GM13976 (cell line): ENCODE data around the gene ZNF853.

Source experiments
- DNase-seq: peaks from one replicate; pipeline ENCODE4 v3.0.0; 2012; ENCODE audit warnings: low spot score
- CTCF ChIP-seq: IDR thresholded peaks from 2 replicates; pipeline ENCODE4 v1.5.1; 2012; ENCODE audit warnings: borderline replicate concordance, mild to moderate bottlenecking; ENCODE audit not compliant: insufficient read depth; ENCODE audit errors: extremely low read depth, missing control alignments, control extremely low read depth
- in situ Hi-C: fragments of 300-500 bp; cut with MboI; formaldehyde crosslinking; loops from one replicate; pipeline ENCODE4 v1.12.0; 2022; ENCODE audit warnings: low sequenced_read_pairs, mixed read lengths, inconsistent platforms; ENCODE audit not compliant: unreplicated experiment

Gene ZNF853

DNA sequence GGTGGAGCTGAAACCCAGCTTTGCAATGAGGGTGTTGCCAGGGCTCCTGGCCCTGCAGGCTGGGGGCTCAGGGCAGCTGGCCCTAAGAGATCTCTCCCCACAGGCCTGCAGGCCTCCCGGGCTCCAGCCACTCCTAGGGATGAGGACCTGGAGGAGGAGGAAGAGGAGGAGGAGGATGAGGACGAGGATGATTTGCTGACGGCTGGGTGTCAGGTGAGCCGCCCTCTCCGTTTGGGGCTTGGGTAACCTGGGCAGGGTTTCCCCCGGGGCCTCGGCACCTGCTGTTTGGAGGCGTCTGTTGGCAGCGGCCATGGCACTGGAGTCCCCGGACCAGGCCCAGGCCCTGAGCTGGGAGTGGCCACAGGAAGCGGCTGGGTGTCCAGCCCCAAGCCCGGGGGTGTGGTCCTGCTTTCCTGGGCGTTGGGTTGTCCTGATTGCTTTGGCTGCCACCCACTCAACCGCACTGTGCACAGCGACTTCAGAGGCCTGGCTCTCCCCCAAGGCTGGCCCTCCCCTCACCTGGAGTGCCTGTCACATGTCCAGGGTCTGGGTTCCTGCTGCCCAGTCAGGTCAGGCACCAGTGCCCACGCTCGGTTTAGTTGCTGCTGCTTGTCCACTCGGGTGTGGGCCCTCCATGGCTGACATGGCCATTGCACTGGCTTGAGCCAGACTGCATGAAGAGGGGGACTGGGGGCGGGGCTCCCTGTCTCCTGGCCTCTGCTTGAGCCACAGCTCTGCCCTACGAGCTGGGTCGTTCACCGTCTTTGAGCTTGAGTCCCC lies 27.6 kb downstream of the ZNF853 start:
- DNase-seq: no peak
- in situ Hi-C loops: no loop called here
- TF ChIP-seq CTCF: no peak

- DNase-seq: no peak
- no peak for TF ChIP-seq CTCF
- in situ Hi-C loops: no loop called here
These were observed 28.7 kb downstream of the ZNF853 start for GRCh38 chr7:6643915-6644625.

GRCh38 chr7:6644728-6645127 lies 29.3 kb downstream of the ZNF853 start:
- TF ChIP-seq CTCF: no peak
- DNase-seq: no peak
- in situ Hi-C loops: no loop called here

DNA sequence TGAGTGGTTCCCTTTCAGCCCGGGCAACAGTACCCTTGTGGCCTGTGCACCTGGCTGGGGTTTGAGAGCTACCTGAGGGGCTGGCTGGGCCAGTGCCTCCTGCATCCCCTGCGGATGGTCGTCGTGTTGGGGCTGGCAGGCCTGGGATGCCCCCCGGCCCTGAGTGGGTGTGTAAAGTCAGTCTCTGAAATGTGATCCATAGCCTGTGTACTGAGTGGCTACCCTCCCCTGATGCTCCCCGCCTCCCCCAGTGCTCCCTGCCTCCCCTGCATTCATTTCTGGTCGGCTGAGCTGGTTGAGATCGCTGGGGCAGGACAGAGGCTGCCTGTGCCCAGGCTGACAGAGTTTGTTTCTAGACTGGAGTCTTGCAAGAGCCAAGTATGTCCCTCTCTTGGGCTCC lies 31.1 kb downstream of the ZNF853 start:
- DNase-seq: no peak
- no peak for TF ChIP-seq CTCF
- in situ Hi-C loops: no loop called here

DNA sequence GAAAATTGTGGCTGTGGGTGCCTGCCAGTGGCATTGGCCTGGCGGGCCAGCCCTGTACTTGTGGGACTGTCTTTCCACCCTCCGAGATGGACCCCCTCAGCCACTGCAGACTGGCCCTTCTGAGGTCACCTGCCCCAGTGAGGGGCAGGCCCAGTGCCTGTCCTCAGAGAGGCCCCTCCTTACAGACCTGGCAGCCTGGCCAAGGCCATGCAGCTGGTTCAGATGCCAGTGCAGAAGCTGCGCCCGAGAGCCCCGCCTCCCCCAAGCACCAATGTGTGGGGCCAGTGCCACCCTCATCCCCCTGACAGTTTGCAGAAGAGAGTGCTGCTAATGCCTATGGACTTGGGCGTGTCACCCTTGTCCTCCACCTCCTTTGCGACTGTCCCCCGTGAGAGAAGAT lies 31.7 kb downstream of the ZNF853 start:
- in situ Hi-C loops: no loop called here
- no peak for DNase-seq
- TF ChIP-seq CTCF: no peak

DNA sequence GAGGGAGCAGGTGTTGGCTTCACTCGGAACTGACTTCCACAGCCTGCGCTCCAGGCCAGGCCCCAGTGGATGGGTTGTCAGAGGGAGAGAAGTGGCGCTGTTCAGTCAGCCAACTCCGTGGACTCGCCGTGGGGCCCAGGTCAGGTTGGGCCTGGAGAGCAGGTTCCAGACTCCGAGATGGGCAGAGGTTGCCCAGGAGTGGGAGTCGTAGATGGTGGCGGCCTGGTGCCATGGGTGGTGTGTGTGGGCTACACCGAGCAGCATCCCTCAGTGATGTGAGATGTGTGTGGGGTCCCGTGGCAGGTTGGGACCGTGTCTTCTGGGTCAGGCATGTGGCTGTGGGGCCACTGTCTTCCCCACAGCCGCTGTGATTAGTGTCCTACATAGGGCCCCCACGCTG lies 32.1 kb downstream of the ZNF853 start:
- no peak for DNase-seq
- TF ChIP-seq CTCF: no peak
- in situ Hi-C loops: no loop called here
